GM19455 (cell line): ENCODE data around the gene MSX1.

ENCODE experiments used
- ATAC-seq: cut with Tn5 transposase; IDR thresholded peaks from one replicate; pipeline ENCODE4 v1.9.1; 2021; ENCODE audit not compliant: unreplicated experiment

The MSX1 gene

GRCh38 chr4:4857001-4857808 lies 2.3 kb upstream of the MSX1 start:
- no peak for ATAC-seq

GRCh38 chr4:4857809-4858508 lies 1.5 kb upstream of the MSX1 start:
- ATAC-seq = no peak

GRCh38 chr4:4858527-4859324 lies 739 bp upstream of the MSX1 start:
- no peak for ATAC-seq

- peak; percentile 43 for ATAC-seq
Observed at GRCh38 chr4:4859799-4860599, 534 bp downstream of the MSX1 start.

GRCh38 chr4:4860600-4861389 lies 1.3 kb downstream of the MSX1 start:
- no peak for ATAC-seq

- no peak for ATAC-seq
Observed at GRCh38 chr4:4861390-4862018, 2.0 kb downstream of the MSX1 start.

GRCh38 chr4:4862071-4862551 lies 2.6 kb downstream of the MSX1 start:
- no peak for ATAC-seq

- ATAC-seq = no peak
Observed at GRCh38 chr4:4862665-4863482, 3.4 kb downstream of the MSX1 start.

- ATAC-seq = no peak
Observed at GRCh38 chr4:4864443-4864939, 5.0 kb downstream of the MSX1 start.

GRCh38 chr4:4864940-4865704 lies 5.7 kb downstream of the MSX1 start:
- ATAC-seq = no peak

- no peak for ATAC-seq
Observed at GRCh38 chr4:4865705-4866123, 6.2 kb downstream of the MSX1 start.

GRCh38 chr4:4866124-4866865 lies 6.8 kb downstream of the MSX1 start:
- no peak for ATAC-seq

GRCh38 chr4:4866866-4867374 lies 7.5 kb downstream of the MSX1 start:
- no peak for ATAC-seq

GRCh38 chr4:4867375-4868039 lies 8.0 kb downstream of the MSX1 start:
- no peak for ATAC-seq

- ATAC-seq = no peak
Observed at GRCh38 chr4:4868040-4868757, 8.7 kb downstream of the MSX1 start.
